H1 (cell line): ENCODE data around the gene MORN5. TPM values are rescaled to one million over a fixed set of nuclear protein-coding genes. Genes with fewer than 3 reads are reported as not detected.
A peak's percentile ranks its signal among the peaks of the same experiment; 100 is the strongest.

Experiments
- BACH1 ChIP-seq: IDR thresholded peaks from 2 replicates; pipeline ENCODE4 v1.6.1; 2012; ENCODE audit warnings: low read length, improper control_type of control experiment
- BRCA1 ChIP-seq: IDR thresholded peaks from 2 replicates; pipeline ENCODE4 v1.6.1; 2012; ENCODE audit warnings: low read depth, low read length, improper control_type of control experiment
- CBX5 ChIP-seq: fragments of 300-800, 300-1000 bp; sonication (generic); IDR thresholded peaks from 2 replicates; pipeline ENCODE4 v1.7.1; 2016; ENCODE audit warnings: antibody characterized with exemption, low read length, low read depth
- CHD1 ChIP-seq: IDR thresholded peaks from 2 replicates; pipeline ENCODE4 v1.6.1; 2012; ENCODE audit warnings: low read depth, low read length, improper control_type of control experiment
- CHD2 ChIP-seq: IDR thresholded peaks from 2 replicates; pipeline ENCODE4 v1.6.1; 2012; ENCODE audit warnings: low read length, improper control_type of control experiment
- CTBP2 ChIP-seq: IDR thresholded peaks from 2 replicates; pipeline ENCODE4 v1.7.0; 2011; ENCODE audit warnings: borderline replicate concordance, mild to moderate bottlenecking, moderate library complexity, mixed read lengths, low read length; ENCODE audit not compliant: insufficient read depth, insufficient read length
- EGR1 ChIP-seq: IDR thresholded peaks from 2 replicates; pipeline ENCODE4 v1.6.1; 2011; ENCODE audit warnings: low read depth, low read length, borderline replicate concordance
- EP300 ChIP-seq, 2 experiments: IDR thresholded peaks; 1 replicate in 1 of 2; 2 replicates in 1 of 2; pipeline ENCODE4 v1.6.1; 2011 to 2012; ENCODE audit warnings: low read depth in 2 of 2, low read length in 2 of 2, mild to moderate bottlenecking in 2 of 2, borderline replicate concordance in 1 of 2, inconsistent platforms in 1 of 2, moderate library complexity in 1 of 2
- FOSL1 ChIP-seq: IDR thresholded peaks from 2 replicates; pipeline ENCODE4 v1.6.1; 2011; ENCODE audit warnings: mild to moderate bottlenecking, low read depth, low read length, moderate library complexity; ENCODE audit not compliant: insufficient read depth
- GABPA ChIP-seq: IDR thresholded peaks from 2 replicates; pipeline ENCODE4 v1.6.1; 2011; ENCODE audit warnings: mild to moderate bottlenecking, low read length, moderate library complexity, borderline replicate concordance; ENCODE audit not compliant: insufficient read depth
- GTF2F1 ChIP-seq: IDR thresholded peaks from 2 replicates; pipeline ENCODE4 v1.6.1; 2012; ENCODE audit warnings: low read depth, low read length, improper control_type of control experiment, borderline replicate concordance
- HDAC6 ChIP-seq: IDR thresholded peaks from one replicate; pipeline ENCODE4 v1.7.1; 2012; ENCODE audit warnings: low read depth, mild to moderate bottlenecking, inconsistent platforms, low read length, moderate library complexity
- KDM4A ChIP-seq: IDR thresholded peaks from one replicate; pipeline ENCODE4 v1.7.1; 2012; ENCODE audit warnings: low read depth, mild to moderate bottlenecking, moderate library complexity, low read length, inconsistent platforms; ENCODE audit not compliant: severe bottlenecking
- KDM5A ChIP-seq: fragments of 200-600 bp; IDR thresholded peaks from 2 replicates; pipeline ENCODE4 v1.7.1; 2012; ENCODE audit warnings: mild to moderate bottlenecking, low read length, inconsistent platforms, mixed read lengths
- NRF1 ChIP-seq: IDR thresholded peaks from 2 replicates; pipeline ENCODE4 v1.6.1; 2011; ENCODE audit warnings: mild to moderate bottlenecking, low read depth, low read length, improper control_type of control experiment
- POLR2AphosphoS5 ChIP-seq: IDR thresholded peaks from 2 replicates; pipeline ENCODE4 v1.6.1; 2011; ENCODE audit warnings: low read depth, low read length
- RAD21 ChIP-seq, 2 experiments: IDR thresholded peaks in 1 of 2; conservative IDR thresholded peaks in 1 of 2; 2 replicates each; pipeline ENCODE4 v1.6.1; 2011; ENCODE audit warnings: low read depth in 2 of 2, low read length in 2 of 2, improper control_type of control experiment in 1 of 2, inconsistent platforms in 1 of 2, mild to moderate bottlenecking in 1 of 2, moderate library complexity in 1 of 2
- RFX5 ChIP-seq: IDR thresholded peaks from 2 replicates; pipeline ENCODE4 v1.6.1; 2011; ENCODE audit warnings: low read depth, low read length, improper control_type of control experiment, borderline replicate concordance
- RNF2 ChIP-seq: fragments of 200-900, 300-1000 bp; sonication (generic); IDR thresholded peaks from 2 replicates; pipeline ENCODE4 v1.7.1; 2016; ENCODE audit warnings: borderline replicate concordance, low read depth, mild to moderate bottlenecking, antibody characterized with exemption, low read length; ENCODE audit not compliant: poor library complexity, severe bottlenecking; ENCODE audit errors: missing control alignments
- SP2 ChIP-seq: IDR thresholded peaks from 2 replicates; pipeline ENCODE4 v1.6.1; 2012; ENCODE audit warnings: mild to moderate bottlenecking, low read length, inconsistent platforms
- SRF ChIP-seq: IDR thresholded peaks from 2 replicates; pipeline ENCODE4 v1.6.1; 2011; ENCODE audit warnings: mild to moderate bottlenecking, low read depth, low read length, moderate library complexity
- SUZ12 ChIP-seq: fragments of 200-600 bp; sonication (generic); IDR thresholded peaks from 2 replicates; pipeline ENCODE4 v1.6.1; 2012; ENCODE audit warnings: mild to moderate bottlenecking, inconsistent platforms, low read length, moderate library complexity, mixed read lengths
- TAF7 ChIP-seq: optimal IDR thresholded peaks from 2 replicates; pipeline ENCODE3; 2011; ENCODE audit warnings: low read depth, mild to moderate bottlenecking, inconsistent platforms, low read length, moderate library complexity, borderline replicate concordance
- YY1 ChIP-seq: IDR thresholded peaks from 2 replicates; pipeline ENCODE4 v1.6.1; 2011; ENCODE audit warnings: low read depth, mild to moderate bottlenecking, low read length
- polyA plus RNA-seq, 7 experiments: library from polyadenylated mRNA; depleted of rRNA in 3 of 7; stranded (reverse) in 5 of 7; unstranded in 2 of 7; fragments of >200 nt in 5 of 7; fragments of 200-250 nt in 2 of 7; gene quantifications; 1 replicate in 5 of 7; 2 replicates in 1 of 7; 4 replicates in 1 of 7; pipeline versions ENCODE4 v1.2.1 to v1.2.3, GENCODE V29; 2011 to 2013; ENCODE audit warnings: missing spikeins in 2 of 7, mixed read lengths in 2 of 7
- total RNA-seq: library from RNA; stranded (reverse); fragmentation: NEBNext Ultra II Directional; extraction: Animal tissue kit (Norgen Biotek cat#: 25700); gene quantifications from 2 replicates; pipeline ENCODE4 v1.2.1, GENCODE V29; 2021
- TF ChIP-seq, protein P1 (sequence below): IDR thresholded peaks from 2 replicates; pipeline ENCODE4 v1.6.1; 2012; ENCODE audit warnings: inconsistent platforms

The MORN5 gene
- total and polyA plus RNA-seq, 2 of the 8 experiments (the other 6 are each of a cell fraction or from before 2014, with no cell fraction given): not detected

DNA sequence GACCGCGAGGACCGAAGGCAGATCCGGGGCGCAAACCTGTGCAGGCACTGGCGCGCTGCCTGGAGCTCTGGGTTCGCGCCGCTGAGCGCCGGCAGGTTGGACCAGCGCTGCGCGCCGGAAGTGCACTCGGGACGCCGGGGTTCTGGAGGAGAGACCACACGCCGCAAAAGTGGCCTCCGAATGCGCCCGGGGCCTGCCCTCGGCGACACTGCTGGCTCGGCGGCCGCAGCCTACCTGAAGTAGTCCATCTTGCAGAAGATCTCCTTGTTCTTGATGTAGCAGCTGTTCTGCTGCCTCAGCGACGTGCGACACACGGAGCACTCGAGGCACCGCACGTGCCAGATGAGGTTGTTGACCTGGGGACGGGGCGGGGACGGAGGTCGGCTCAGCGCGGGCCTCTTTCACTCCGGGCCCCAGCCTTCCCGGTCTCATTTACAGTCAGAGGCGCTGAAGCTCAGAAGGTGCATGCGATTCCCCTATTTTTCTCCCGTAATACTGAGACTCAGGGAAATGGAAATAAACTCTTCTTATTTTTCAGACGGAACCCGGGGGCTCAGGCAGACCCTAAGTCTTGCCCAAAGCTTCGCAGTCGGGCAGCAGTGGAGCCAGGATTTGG lies 66.5 kb downstream of the MORN5 start (continued):
- no peak for TF ChIP-seq CTBP2
- TF ChIP-seq TAF7: no peak
- no peak for TF ChIP-seq NRF1
- TF ChIP-seq CBX5: no peak
- TF ChIP-seq RAD21 (IDR thresholded peaks at IDR 0.05 in 1 of 2, conservative IDR thresholded peaks at IDR 0.05 in 1 of 2; ENCODE audit: low read depth in 2 of 2, low read length in 2 of 2): no peak
- TF ChIP-seq HDAC6: no peak
- TF ChIP-seq KDM4A: no peak
- peak; percentile 93 for TF ChIP-seq SUZ12
- no peak for TF ChIP-seq EP300 (IDR thresholded peaks at IDR 0.05; ENCODE audit: borderline replicate concordance in 1 of 2, low read depth in 2 of 2, low read length in 2 of 2)
- 0 out of 2 replicates have a peak, but pooled peaks have one; percentile 13 for TF ChIP-seq GABPA
- TF ChIP-seq KDM5A: no peak
- no peak for TF ChIP-seq CHD2
- no peak for TF ChIP-seq POLR2AphosphoS5
- TF ChIP-seq SRF: no peak
- no peak for TF ChIP-seq CHD1
- TF ChIP-seq YY1: no peak
- no peak for TF ChIP-seq FOSL1
- no peak for TF ChIP-seq BACH1
- no peak for TF ChIP-seq SP2
- TF ChIP-seq GTF2F1: no peak
- TF ChIP-seq EGR1: no peak
- TF ChIP-seq RFX5: no peak
- no peak for TF ChIP-seq BRCA1
- no peak for TF ChIP-seq RNF2
- TF ChIP-seq, protein P1, sequence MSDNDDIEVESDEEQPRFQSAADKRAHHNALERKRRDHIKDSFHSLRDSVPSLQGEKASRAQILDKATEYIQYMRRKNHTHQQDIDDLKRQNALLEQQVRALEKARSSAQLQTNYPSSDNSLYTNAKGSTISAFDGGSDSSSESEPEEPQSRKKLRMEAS: peak; percentile 98
